Keratinocyte (primary cell): Measurements from ENCODE around the gene EMP1. TPM values are rescaled to one million over a fixed set of nuclear protein-coding genes. Genes with fewer than 3 reads are reported as not detected.
A peak's percentile ranks its signal among the peaks of the same experiment; 100 is the strongest.

Experiments used
- DNase-seq: peaks from one replicate; pipeline ENCODE4 v3.0.0-alpha.2; 2011; ENCODE audit warnings: low read depth, missing footprints, low spot score
- FAIRE-seq: peaks from 2 replicates; lab custom pipeline; 2011; peaks lifted over from hg19 to GRCh38; lab: Jason Lieb, UNC
- H2AFZ ChIP-seq: 2 replicates; pipeline ENCODE4 v1.6.0; 2012; ENCODE audit warnings: low read length, control low read depth, inconsistent platforms; ENCODE audit not compliant: control insufficient read depth
- H3K27ac ChIP-seq: 2 replicates; pipeline ENCODE4 v1.5.1; 2011; ENCODE audit warnings: low read length; ENCODE audit not compliant: control insufficient read depth, insufficient read depth
- H3K27me3 ChIP-seq: 3 replicates; pipeline ENCODE4 v1.6.0; 2011; ENCODE audit warnings: low read length; ENCODE audit not compliant: control insufficient read depth, insufficient read depth; ENCODE audit errors: extremely low read depth
- H3K36me3 ChIP-seq, 2 experiments: 2 replicates in 1 of 2; 3 replicates in 1 of 2; pipeline ENCODE4 v1.5.1; 2011; ENCODE audit warnings: low read length in 2 of 2, mild to moderate bottlenecking in 1 of 2; ENCODE audit not compliant: control insufficient read depth in 2 of 2, insufficient read depth in 2 of 2; ENCODE audit errors: extremely low read depth in 1 of 2
- H3K4me1 ChIP-seq: 3 replicates; pipeline ENCODE4 v1.5.1; 2011; ENCODE audit warnings: low read length; ENCODE audit not compliant: control insufficient read depth, insufficient read depth; ENCODE audit errors: extremely low read depth
- H3K4me2 ChIP-seq: 3 replicates; pipeline ENCODE4 v1.6.0; 2011; ENCODE audit warnings: low read depth, low read length; ENCODE audit not compliant: control insufficient read depth, insufficient read depth; ENCODE audit errors: extremely low read depth
- H3K4me3 ChIP-seq, 3 experiments: fragments of 200-600 bp in 1 of 3; sonication (generic) in 1 of 3; 2 replicates in 2 of 3; 3 replicates in 1 of 3; pipeline ENCODE4 v1.5.1; 2011 to 2016; ENCODE audit warnings: low read length in 3 of 3, mild to moderate bottlenecking in 3 of 3, control low read depth in 2 of 3, inconsistent platforms in 1 of 3, low read depth in 1 of 3, mixed read lengths in 1 of 3, mixed run types in 1 of 3, moderate library complexity in 1 of 3; ENCODE audit not compliant: control insufficient read depth in 2 of 3, insufficient read depth in 2 of 3; ENCODE audit errors: extremely low read depth in 1 of 3
- H3K79me2 ChIP-seq: 2 replicates; pipeline ENCODE4 v1.6.0; 2012; ENCODE audit warnings: low read length; ENCODE audit not compliant: control insufficient read depth, insufficient read depth
- H3K9ac ChIP-seq: 3 replicates; pipeline ENCODE4 v1.6.0; 2011; ENCODE audit warnings: low read length; ENCODE audit not compliant: control insufficient read depth, insufficient read depth; ENCODE audit errors: extremely low read depth
- H3K9me1 ChIP-seq: 3 replicates; pipeline ENCODE4 v1.6.0; 2011; ENCODE audit warnings: low read length; ENCODE audit not compliant: control insufficient read depth, insufficient read depth; ENCODE audit errors: extremely low read depth
- H3K9me3 ChIP-seq: 2 replicates; pipeline ENCODE4 v1.5.1; 2012; ENCODE audit warnings: low read depth, low read length; ENCODE audit not compliant: control insufficient read depth
- H4K20me1 ChIP-seq: 3 replicates; pipeline ENCODE4 v1.6.0; 2011; ENCODE audit warnings: low read length; ENCODE audit not compliant: control insufficient read depth, insufficient read depth; ENCODE audit errors: extremely low read depth
- CTCF ChIP-seq, 3 experiments: IDR thresholded peaks in 1 of 3; conservative IDR thresholded peaks in 1 of 3; optimal IDR thresholded peaks in 1 of 3; 2 replicates in 2 of 3; 3 replicates in 1 of 3; pipeline versions ENCODE3 to v1.5.1; 2011; ENCODE audit warnings: low read length in 3 of 3, mild to moderate bottlenecking in 3 of 3, moderate library complexity in 2 of 3, control low read depth in 1 of 3, inconsistent platforms in 1 of 3; ENCODE audit not compliant: insufficient read depth in 2 of 3; ENCODE audit errors: extremely low read depth in 1 of 3
- EZH2 ChIP-seq: IDR thresholded peaks from one replicate; pipeline ENCODE4 v1.6.1; 2012; ENCODE audit warnings: inconsistent platforms, mild to moderate bottlenecking, low read length, moderate library complexity
- dilution Hi-C: fragments of 300-500 bp; cut with MboI; formaldehyde crosslinking; loops from one replicate; pipeline ENCODE4 v1.7.0; 2020; ENCODE audit warnings: low sequenced_read_pairs; ENCODE audit not compliant: extremely low pct_ligation_motif_present
- polyA plus RNA-seq, 5 experiments: library from polyadenylated mRNA; depleted of rRNA in 3 of 5; stranded (reverse) in 3 of 5; stranded (forward) in 1 of 5; unstranded in 1 of 5; fragments of >200 nt; gene quantifications; 1 replicate in 1 of 5; 2 replicates in 3 of 5; 3 replicates in 1 of 5; pipeline versions ENCODE4 v1.2.1 to v1.2.3, GENCODE V29; 2011 to 2012; ENCODE audit warnings: missing spikeins in 2 of 5, low read depth in 1 of 5, low replicate concordance in 1 of 5

EMP1 gene
- polyA plus RNA-seq, 1 donor (not counting 4 experiments of a cell fraction or from before 2014, with no cell fraction given): 583 TPM

- no peak overlapping the region for H2AFZ ChIP-seq
- no peak overlapping the region for H3K27ac ChIP-seq
- FAIRE-seq (no peak), DNase-seq (no peak)
- no peaks in the 10 kb centered on the region for H3K27me3 ChIP-seq
- dilution Hi-C loops: no loop called here
- no peaks in the 10 kb centered on the region for H3K79me2 ChIP-seq
- TF ChIP-seq EZH2: no peak
- TF ChIP-seq CTCF (optimal IDR thresholded peaks at IDR 0.05 in 1 of 3, IDR thresholded peaks at IDR 0.05 in 1 of 3, conservative IDR thresholded peaks at IDR 0.05 in 1 of 3; ENCODE audit: extremely low read depth in 1 of 3, insufficient read depth in 2 of 3, low read length in 3 of 3): peak in 2 of 3 experiments; percentile 40 to 43
- H3K36me3 ChIP-seq: no peaks in the 10 kb centered on the region
- H3K4me1 ChIP-seq: peaks cover 29% of the 10 kb centered on the region
- no peak overlapping the region for H3K4me2 ChIP-seq
- no peaks in the 10 kb centered on the region for H4K20me1 ChIP-seq
- no peak overlapping the region for H3K9ac ChIP-seq
- H3K4me3 ChIP-seq: no peak overlapping the region
- no peaks in the 10 kb centered on the region for H3K9me3 ChIP-seq
- H3K9me1 ChIP-seq: no peaks in the 10 kb centered on the region
These were observed 35.4 kb upstream of the EMP1 start for GRCh38 chr12:13161172-13161571.

- Histone ChIP-seq H3K27me3 (no peaks in the 10 kb centered on the region), H3K9ac (no peak overlapping the region), H3K27ac (no peak overlapping the region), H3K4me3 (no peak overlapping the region), H2AFZ (no peak overlapping the region), H3K79me2 (no peaks in the 10 kb centered on the region), H3K36me3 (no peaks in the 10 kb centered on the region), H3K4me1 (peaks cover 46% of the 10 kb centered on the region), H3K9me1 (no peaks in the 10 kb centered on the region), H3K4me2 (no peak overlapping the region), H3K9me3 (no peaks in the 10 kb centered on the region), H4K20me1 (no peaks in the 10 kb centered on the region)
- dilution Hi-C loops: no loop called here
- TF ChIP-seq EZH2 (no peak), CTCF (optimal IDR thresholded peaks at IDR 0.05 in 1 of 3, IDR thresholded peaks at IDR 0.05 in 1 of 3, conservative IDR thresholded peaks at IDR 0.05 in 1 of 3; ENCODE audit: extremely low read depth in 1 of 3, insufficient read depth in 2 of 3, low read length in 3 of 3) (no peak)
- FAIRE-seq (no peak), DNase-seq (no peak)
These were observed 33.6 kb upstream of the EMP1 start for GRCh38 chr12:13162904-13163303.
